ENCODE results near the gene CDKN2AIPNL.

The CDKN2AIPNL gene

GRCh38 chr5:134396274-134396673 lies 15.4 kb downstream of the CDKN2AIPNL start:
- Histone ChIP-seq H3K9ac (ENCODE audit: low read depth, low read length, poor library complexity, severe bottlenecking) (no peak overlapping the region), H3K4me2 (ENCODE audit: low read depth, low read length, poor library complexity, severe bottlenecking) (no peak overlapping the region), H3K4me1 (ENCODE audit: insufficient read depth, low read length, poor library complexity, severe bottlenecking) (no peaks in the 10 kb centered on the region), H3K9me3 (ENCODE audit: insufficient read depth, low read depth, low read length) (no peaks in the 10 kb centered on the region), H3K79me2 (ENCODE audit: insufficient read depth, low read length) (no peaks in the 10 kb centered on the region), H3K36me3 (ENCODE audit: insufficient read depth, low read length) (peaks cover 22% of the 10 kb centered on the region; the same call in 1 of the 2 replicates), H3F3A (ENCODE audit: low read depth) (no peaks in the 10 kb centered on the region), H3K27me3 (ENCODE audit: insufficient read depth, low read length, poor library complexity, severe bottlenecking) (no peaks in the 10 kb centered on the region), H4K20me1 (ENCODE audit: insufficient read depth, low read length, poor library complexity, severe bottlenecking) (no peaks in the 10 kb centered on the region), H2AFZ (ENCODE audit: low read length) (no peak overlapping the region), H3K4me3 (ENCODE audit: low read length, poor library complexity, severe bottlenecking) (no peak overlapping the region), H3K9me2 (replicated peaks; ENCODE audit: low read depth, low read length) (no peaks in the 10 kb centered on the region)
- TF ChIP-seq CTCF (conservative IDR thresholded peaks at IDR 0.05; ENCODE audit: low read length) (no peak), EZH2phosphoT487 (IDR thresholded peaks at IDR 0.05; ENCODE audit: borderline replicate concordance) (no peak)

GRCh38 chr5:134394932-134395331 lies 16.7 kb downstream of the CDKN2AIPNL start:
- H3K79me2 ChIP-seq (ENCODE audit: insufficient read depth, low read length) = no peaks in the 10 kb centered on the region
- no peak overlapping the region for H2AFZ ChIP-seq (ENCODE audit: low read length)
- H3K4me1 ChIP-seq (ENCODE audit: insufficient read depth, low read length, poor library complexity, severe bottlenecking) = no peaks in the 10 kb centered on the region
- no peak for TF ChIP-seq CTCF (conservative IDR thresholded peaks at IDR 0.05; ENCODE audit: low read length)
- no peak for TF ChIP-seq EZH2phosphoT487 (IDR thresholded peaks at IDR 0.05; ENCODE audit: borderline replicate concordance)
- peaks cover 34% of the 10 kb centered on the region; the same call in 1 of the 2 replicates for H3K36me3 ChIP-seq (ENCODE audit: insufficient read depth, low read length)
- no peaks in the 10 kb centered on the region for H3K9me2 ChIP-seq (replicated peaks; ENCODE audit: low read depth, low read length)
- no peaks in the 10 kb centered on the region for H4K20me1 ChIP-seq (ENCODE audit: insufficient read depth, low read length, poor library complexity, severe bottlenecking)
- H3K27me3 ChIP-seq (ENCODE audit: insufficient read depth, low read length, poor library complexity, severe bottlenecking) = no peaks in the 10 kb centered on the region
- H3K4me2 ChIP-seq (ENCODE audit: low read depth, low read length, poor library complexity, severe bottlenecking) = no peak overlapping the region
- H3K9ac ChIP-seq (ENCODE audit: low read depth, low read length, poor library complexity, severe bottlenecking) = no peak overlapping the region
- H3F3A ChIP-seq (ENCODE audit: low read depth) = no peaks in the 10 kb centered on the region
- H3K4me3 ChIP-seq (ENCODE audit: low read length, poor library complexity, severe bottlenecking) = no peak overlapping the region
- no peaks in the 10 kb centered on the region for H3K9me3 ChIP-seq (ENCODE audit: insufficient read depth, low read depth, low read length)

- no peak for TF ChIP-seq EZH2phosphoT487 (IDR thresholded peaks at IDR 0.05; ENCODE audit: borderline replicate concordance)
- TF ChIP-seq CTCF (conservative IDR thresholded peaks at IDR 0.05; ENCODE audit: low read length) = no peak
- Histone ChIP-seq H3K36me3 (ENCODE audit: insufficient read depth, low read length) (peaks cover 45% of the 10 kb centered on the region; the same call in 1 of the 2 replicates), H3K9me2 (replicated peaks; ENCODE audit: low read depth, low read length) (no peaks in the 10 kb centered on the region), H3K9ac (ENCODE audit: low read depth, low read length, poor library complexity, severe bottlenecking) (no peak overlapping the region), H3K79me2 (ENCODE audit: insufficient read depth, low read length) (no peaks in the 10 kb centered on the region), H3F3A (ENCODE audit: low read depth) (no peaks in the 10 kb centered on the region), H3K4me1 (ENCODE audit: insufficient read depth, low read length, poor library complexity, severe bottlenecking) (no peaks in the 10 kb centered on the region), H2AFZ (ENCODE audit: low read length) (no peak overlapping the region), H3K4me3 (ENCODE audit: low read length, poor library complexity, severe bottlenecking) (no peak overlapping the region), H3K4me2 (ENCODE audit: low read depth, low read length, poor library complexity, severe bottlenecking) (no peak overlapping the region), H4K20me1 (ENCODE audit: insufficient read depth, low read length, poor library complexity, severe bottlenecking) (no peaks in the 10 kb centered on the region), H3K9me3 (ENCODE audit: insufficient read depth, low read depth, low read length) (no peaks in the 10 kb centered on the region), H3K27me3 (ENCODE audit: insufficient read depth, low read length, poor library complexity, severe bottlenecking) (no peaks in the 10 kb centered on the region)
These were observed 19.4 kb downstream of the CDKN2AIPNL start for GRCh38 chr5:134392301-134392700.

Measured in Loucy (cell line).